SIG-M5 (cell line): ENCODE data around the gene CLEC18A.
"Not testable (repeated sequence)": the region's sequence is repeated elsewhere in the genome, so short reads cannot be mapped to it uniquely, and the experiment has no call there.

Source experiments
- DNase-seq: peaks from one replicate; lab custom pipeline; 2025; lab: John Stamatoyannopoulos, UW

CLEC18A gene

DNA sequence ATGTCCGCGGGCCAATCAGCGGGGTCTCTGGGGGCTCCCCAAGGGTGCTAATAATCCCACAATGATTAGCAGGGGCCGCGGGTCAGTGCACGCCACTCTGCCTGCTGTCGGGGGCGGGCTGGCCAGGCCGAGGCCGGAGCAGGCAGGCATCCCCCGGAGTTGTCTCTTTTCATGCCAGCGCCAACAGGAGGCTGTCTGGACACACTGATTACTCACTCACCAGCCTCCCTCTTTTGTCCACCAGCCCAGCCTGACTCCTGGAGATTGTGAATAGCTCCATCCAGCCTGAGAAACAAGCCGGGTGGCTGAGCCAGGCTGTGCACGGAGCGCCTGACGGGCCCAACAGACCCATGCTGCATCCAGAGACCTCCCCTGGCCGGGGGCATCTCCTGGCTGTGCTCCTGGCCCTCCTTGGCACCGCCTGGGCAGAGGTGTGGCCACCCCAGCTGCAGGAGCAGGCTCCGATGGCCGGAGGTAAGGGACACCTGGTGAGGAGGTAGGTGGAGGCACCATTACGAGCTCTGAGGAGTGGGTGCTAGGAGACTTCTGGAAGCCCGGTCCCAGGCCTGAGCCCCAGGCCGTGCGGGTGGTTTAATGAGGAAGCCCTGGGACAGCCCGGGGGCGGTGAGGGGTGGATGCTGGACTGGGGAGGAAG is at the start of gene CLEC18A:
CLEC18A (plus strand) TSS at position 318 of the 655 bp plus-strand sequence; CDS start at position 351, 33 bp downstream.
- not testable (repeated sequence) for DNase-seq

GRCh38 chr16:69903865-69904415 is 47.2 kb upstream of the CLEC18A start:
- no peak for DNase-seq

DNA sequence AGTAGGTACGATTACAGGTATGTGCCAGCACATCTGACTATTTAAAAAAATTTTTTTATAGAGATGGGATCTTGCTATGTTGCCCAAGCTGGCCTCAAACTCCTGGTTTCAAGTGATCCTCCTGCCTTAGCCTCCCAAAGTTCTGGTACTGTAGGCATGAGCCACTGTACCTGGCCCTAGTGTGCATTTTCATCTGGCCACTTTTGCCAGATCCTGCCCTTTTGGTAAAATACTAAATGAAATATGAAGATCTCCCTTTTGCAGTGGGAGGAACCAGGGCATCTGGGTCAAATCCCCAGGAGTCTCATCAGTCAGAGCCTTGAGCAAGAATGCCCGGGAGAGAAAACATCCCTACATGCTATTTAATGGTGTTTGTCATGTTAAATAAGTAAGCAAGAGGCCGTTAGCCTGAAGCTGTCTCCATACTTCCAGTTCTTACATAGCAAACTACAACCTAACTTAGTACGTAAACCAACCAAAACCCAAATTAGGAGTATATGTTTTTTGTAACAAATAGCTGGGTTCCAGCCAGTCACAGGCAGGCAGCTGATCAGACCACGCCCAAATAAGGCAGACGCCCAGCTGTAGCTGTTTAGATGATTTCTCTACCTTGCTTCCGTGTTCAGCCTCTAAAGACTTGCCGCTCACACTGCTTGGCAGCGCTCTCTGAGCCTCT is 46.5 kb upstream of the CLEC18A start:
- DNase-seq, result no peak

- DNase-seq, result no peak
Observed at GRCh38 chr16:69905171-69905555, 46.0 kb upstream of the CLEC18A start.

DNA sequence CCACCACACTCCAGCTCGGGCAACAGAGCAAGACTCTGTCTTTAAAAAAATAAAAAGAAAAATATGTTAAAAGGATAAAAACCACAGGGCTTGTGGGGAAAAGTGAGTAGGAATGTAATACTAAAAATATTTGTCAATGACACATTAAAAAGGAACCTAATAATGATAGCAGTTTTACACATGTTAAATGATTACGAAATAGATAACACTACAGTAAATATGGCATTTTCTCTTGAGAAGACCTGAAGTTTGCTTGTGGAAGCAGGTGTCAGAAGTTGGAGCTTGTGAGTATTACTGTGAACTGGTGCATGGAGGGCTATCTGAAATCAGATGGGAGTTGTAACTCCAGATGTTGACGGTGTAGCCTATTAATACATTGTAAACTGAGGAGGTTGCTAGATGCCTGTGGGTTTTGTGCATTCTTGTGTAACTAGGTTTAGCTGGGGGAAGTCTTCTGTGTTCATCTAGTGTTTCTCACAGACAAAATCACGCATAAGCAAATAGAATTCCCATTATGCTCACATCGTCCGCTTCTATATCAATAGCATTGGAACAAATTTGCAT is 44.2 kb upstream of the CLEC18A start:
- DNase-seq, result no peak

DNA sequence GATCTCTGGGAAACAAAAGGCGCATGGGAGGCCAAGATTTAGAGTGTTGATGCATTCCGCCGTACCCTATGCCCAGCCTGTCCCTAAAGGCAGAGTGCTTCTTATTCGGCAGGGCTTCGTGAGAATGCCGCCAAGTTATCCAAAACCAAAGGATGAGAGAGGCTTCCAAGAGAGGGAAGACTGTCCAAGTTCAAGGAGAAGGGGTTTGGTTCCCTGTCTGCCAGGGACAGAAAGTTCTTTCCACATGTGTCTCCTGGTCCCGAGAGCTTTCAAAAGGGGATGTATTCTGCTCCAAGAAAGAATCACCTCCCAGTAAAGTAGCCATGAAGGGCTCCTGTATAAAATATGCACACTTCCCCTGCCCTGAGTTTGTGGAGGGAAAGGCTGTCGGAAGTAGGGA is 42.1 kb upstream of the CLEC18A start:
- no peak for DNase-seq

DNA sequence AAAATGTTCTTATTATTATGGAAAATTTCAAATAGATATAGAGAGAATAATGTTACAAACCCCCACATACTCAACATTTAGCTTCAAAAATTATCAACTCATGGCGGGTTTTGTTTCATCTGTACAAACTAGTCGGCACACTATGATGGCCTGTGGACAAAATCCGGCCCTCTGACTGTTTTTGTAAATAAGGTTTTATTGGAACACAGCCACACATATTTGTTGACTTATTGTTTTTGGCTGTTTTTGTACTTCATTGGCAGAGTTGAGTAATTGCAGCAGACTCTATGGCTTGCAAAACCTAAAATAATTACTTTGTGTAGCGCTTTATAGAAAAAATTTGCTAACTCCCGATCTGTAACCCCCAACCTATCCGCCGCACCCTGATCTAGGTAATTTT is 41.4 kb upstream of the CLEC18A start:
- DNase-seq, result no peak

DNA sequence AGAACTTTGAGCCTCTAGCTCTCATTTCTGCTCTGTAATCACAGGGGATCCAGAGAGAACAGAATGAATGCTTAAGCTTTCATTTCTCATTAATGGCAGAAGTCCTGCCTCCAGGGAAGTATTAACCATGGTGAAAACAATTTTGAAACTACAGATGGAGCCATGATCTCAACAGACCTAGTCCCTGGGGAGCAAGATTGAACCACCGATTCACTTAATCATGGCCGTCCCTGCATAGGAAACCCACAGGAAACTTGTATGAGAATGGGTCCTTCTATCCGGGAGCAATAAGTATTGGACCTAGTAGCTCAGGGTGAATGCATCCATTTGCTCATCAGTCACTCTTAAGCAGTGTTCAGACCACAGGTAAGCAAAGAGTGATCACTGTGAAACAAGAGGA is 40.2 kb upstream of the CLEC18A start:
- no peak for DNase-seq

DNA sequence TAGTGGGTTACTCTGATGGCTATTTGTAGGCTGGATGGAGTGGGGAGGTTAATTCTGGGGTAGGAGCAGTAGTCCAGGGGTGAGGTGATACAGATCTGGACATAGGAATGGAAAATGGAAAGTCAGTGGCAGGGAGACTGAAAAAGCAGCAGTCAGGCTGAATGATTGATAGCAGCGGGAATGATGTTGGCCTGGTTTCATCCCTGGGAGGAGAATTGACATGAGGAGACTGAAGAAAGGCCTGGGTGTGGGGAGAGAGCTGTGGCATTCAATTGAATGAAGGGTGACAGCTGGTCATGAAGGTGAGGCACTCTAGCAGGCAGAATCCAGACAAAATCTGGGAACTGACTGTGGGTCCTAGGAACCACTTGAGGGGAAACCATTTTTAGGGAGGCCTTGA is 34.7 kb upstream of the CLEC18A start:
- no peak for DNase-seq

DNA sequence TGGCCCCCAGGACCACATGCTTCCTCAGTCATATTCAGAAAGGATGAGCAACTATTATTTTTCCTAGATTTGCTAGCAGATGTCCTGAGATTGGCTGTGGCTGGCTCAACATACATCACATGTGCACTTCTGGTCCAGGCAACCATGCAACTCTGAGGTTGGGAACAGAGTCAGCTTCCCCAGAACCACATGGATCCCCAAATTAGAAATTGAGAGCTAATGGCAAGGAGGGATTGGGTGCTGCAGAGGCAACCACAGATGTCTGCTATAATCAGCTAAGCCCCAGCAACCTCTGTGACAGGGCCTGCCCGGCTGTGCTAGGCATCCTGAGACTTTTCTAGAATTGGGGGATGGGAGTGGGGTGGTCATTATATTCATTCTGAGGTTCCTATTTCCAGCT is 33.8 kb upstream of the CLEC18A start:
- DNase-seq, result no peak

- DNase-seq, result no peak
Observed at GRCh38 chr16:69917739-69918138, 33.4 kb upstream of the CLEC18A start.

- DNase-seq, result no peak
Observed at GRCh38 chr16:69918241-69918640, 32.9 kb upstream of the CLEC18A start.

GRCh38 chr16:69921127-69921526 is 30.0 kb upstream of the CLEC18A start:
- DNase-seq, result no peak

GRCh38 chr16:69922200-69922599 is 28.9 kb upstream of the CLEC18A start:
- DNase-seq, result no peak

DNA sequence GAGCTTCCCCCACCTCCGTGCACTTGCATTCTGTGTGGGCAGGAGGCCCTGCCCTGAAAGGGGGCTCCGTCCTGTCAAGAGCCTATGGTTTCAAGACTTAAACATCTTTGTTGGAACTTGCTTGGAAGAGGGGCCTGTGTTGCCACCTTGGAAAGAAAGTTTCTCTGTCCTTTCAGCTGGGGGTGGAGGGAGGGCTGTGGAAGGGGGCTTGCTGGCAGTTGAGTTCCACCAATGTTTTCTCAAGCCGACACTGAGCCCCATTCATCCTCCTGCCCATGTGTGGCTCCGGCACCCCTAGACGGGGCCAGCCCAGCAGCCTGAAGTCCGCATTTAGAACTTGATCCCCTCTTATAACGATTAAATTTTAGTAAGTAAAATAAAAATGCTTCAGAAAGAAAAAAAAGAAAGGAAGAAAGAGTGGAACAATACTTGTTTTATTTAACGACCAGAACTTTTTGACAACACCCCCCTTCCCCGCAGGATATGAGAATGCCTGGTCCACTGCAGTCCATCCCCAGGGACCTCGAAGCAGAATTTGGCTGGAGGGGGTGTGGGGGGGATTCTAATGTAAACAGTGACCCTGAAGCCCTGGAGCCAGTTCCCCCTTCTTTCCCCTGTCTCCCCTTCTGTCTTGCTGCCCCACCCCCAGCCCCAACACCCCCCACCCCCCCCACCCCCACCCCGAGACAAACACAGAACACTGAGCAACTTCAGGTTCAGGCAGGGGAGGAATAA is 26.9 kb upstream of the CLEC18A start:
- DNase-seq, result no peak

DNA sequence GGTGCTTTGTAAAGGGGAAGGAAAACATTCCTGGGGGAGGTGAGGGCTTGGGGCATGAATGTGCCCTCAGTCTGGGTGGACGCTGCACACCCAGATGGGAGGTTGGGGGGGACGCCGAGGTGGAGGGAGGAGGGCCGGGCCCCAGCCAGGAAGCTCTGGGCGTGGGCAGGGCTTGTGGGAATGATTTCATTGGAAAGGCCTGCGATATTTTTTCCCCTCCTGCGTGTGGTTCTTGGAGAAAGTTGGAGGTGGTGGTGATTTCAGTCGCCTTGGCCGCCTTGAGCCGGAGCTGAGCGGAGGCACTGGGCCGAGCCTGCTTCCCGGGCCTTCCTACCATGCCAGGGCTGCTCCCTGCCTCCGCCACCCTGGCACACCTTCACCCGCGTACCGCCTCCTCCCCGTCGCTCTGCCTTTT is 26.4 kb upstream of the CLEC18A start:
- DNase-seq, result no peak

DNA sequence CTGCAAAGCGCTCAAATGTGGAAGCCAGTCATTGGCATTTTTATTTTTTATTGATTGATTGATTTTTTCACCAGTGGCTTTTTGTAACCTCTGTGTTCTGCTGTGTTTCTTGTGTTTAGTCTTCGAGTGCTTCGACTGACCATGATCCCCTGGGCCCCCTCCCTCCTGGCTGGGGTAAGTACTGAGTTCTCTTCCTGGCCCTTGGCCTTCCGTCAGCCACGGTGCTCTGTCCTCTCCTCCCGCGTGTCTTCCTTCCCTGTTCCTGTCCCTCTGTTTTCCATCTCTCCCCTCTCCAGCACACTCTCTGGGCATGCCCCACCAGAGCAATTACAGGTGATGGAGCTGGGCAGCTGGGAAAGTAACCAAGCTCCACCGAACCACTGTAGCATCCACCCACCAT is 25.8 kb upstream of the CLEC18A start:
- no peak for DNase-seq

GRCh38 chr16:69926241-69926640 is 24.9 kb upstream of the CLEC18A start:
- no peak for DNase-seq

- DNase-seq, result no peak
Observed at GRCh38 chr16:69927056-69927757, 23.9 kb upstream of the CLEC18A start.

DNA sequence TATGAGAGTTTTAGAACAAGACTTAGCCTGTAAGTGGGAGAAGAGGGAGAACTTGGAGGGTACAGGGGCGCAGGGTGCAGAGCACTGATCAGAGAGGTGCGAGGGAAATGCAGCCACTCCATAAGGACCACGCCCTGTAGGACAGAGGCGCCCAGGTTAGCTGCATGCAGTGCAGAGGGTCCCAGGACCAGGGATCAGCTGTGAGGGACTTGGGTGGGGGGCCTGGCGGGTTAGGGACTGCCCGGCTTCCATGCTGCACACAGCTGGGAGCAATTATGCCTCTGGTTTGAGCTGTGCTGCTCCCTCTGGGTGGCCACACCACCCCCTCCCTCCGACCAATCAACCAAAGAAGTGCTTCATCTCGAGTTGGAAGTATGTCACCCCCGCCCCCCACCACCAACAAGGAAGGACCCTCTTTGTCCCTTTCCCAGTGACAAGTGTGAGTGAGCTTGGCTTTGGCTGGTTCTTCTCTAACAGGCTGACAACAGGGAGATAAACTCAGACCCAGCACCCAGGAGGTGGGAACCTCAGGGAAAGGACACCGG is 22.2 kb upstream of the CLEC18A start:
- DNase-seq, result no peak

GRCh38 chr16:69929480-69929879 is 21.7 kb upstream of the CLEC18A start:
- no peak for DNase-seq
